ENCODE results near the gene FOXI1. TPM values are rescaled to one million over a fixed set of nuclear protein-coding genes. Genes with fewer than 3 reads are reported as not detected.

FOXI1 gene
- total RNA-seq, 1 donor from 2014 or later: not detected

GRCh38 chr5:170104710-170105109 lies 987 bp upstream of the FOXI1 start:
- TF ChIP-seq CTCF (conservative IDR thresholded peaks at IDR 0.05; ENCODE audit: low read depth, low read length): no peak
- no peak overlapping the region for H3K4me3 ChIP-seq (ENCODE audit: low read depth, low read length)
- no peak for DNase-seq (ENCODE audit: low read depth)

- no peak overlapping the region for H3K4me3 ChIP-seq (ENCODE audit: low read depth, low read length)
- no peak for TF ChIP-seq CTCF (conservative IDR thresholded peaks at IDR 0.05; ENCODE audit: low read depth, low read length)
- no peak for DNase-seq (ENCODE audit: low read depth)
Observed at GRCh38 chr5:170107674-170108073, 2.0 kb downstream of the FOXI1 start.

GRCh38 chr5:170108266-170108785 lies 2.6 kb downstream of the FOXI1 start:
- DNase-seq (ENCODE audit: low read depth): no peak
- no peak overlapping the region for H3K4me3 ChIP-seq (ENCODE audit: low read depth, low read length)
- no peak for TF ChIP-seq CTCF (conservative IDR thresholded peaks at IDR 0.05; ENCODE audit: low read depth, low read length)

- no peak overlapping the region for H3K4me3 ChIP-seq (ENCODE audit: low read depth, low read length)
- no peak for TF ChIP-seq CTCF (conservative IDR thresholded peaks at IDR 0.05; ENCODE audit: low read depth, low read length)
- no peak for DNase-seq (ENCODE audit: low read depth)
Observed at GRCh38 chr5:170109059-170110031, 3.6 kb downstream of the FOXI1 start.

- H3K4me3 ChIP-seq (ENCODE audit: low read depth, low read length): no peak overlapping the region
- no peak for TF ChIP-seq CTCF (conservative IDR thresholded peaks at IDR 0.05; ENCODE audit: low read depth, low read length)
- no peak for DNase-seq (ENCODE audit: low read depth)
Observed at GRCh38 chr5:170110403-170111087, 4.8 kb downstream of the FOXI1 start.

GRCh38 chr5:170111088-170111785 lies 5.5 kb downstream of the FOXI1 start:
- no peak overlapping the region for H3K4me3 ChIP-seq (ENCODE audit: low read depth, low read length)
- no peak for DNase-seq (ENCODE audit: low read depth)
- TF ChIP-seq CTCF (conservative IDR thresholded peaks at IDR 0.05; ENCODE audit: low read depth, low read length): no peak
